A673 (cell line): Measurements from ENCODE around the gene PROSER2. TPM values are rescaled to one million over a fixed set of nuclear protein-coding genes. Genes with fewer than 3 reads are reported as not detected.

ENCODE experiments used
- BruUV-seq: library from RNA; stranded (reverse); fragments of 400-500 nt; replicated peaks from 2 replicates; lab custom pipeline; 2021; lab: Mats Ljungman, UMichigan
- CTCF ChIA-PET: fragments of 300-600 bp; sonication (Branson Sonifier 250); formaldehyde crosslinking; loops from one replicate; lab custom pipeline; 2022; ENCODE audit warnings: antibody characterized with exemption; lab: Charles Lee
- POLR2A ChIA-PET: fragments of 300-600 bp; sonication (Branson Sonifier 250); formaldehyde crosslinking; loops from one replicate; lab custom pipeline; 2022; ENCODE audit warnings: antibody characterized with exemption; ENCODE audit not compliant: low non-redundant PET; lab: Charles Lee
- DNase-seq: peaks from one replicate; pipeline ENCODE4 v3.0.0-alpha.2; 2015; ENCODE audit warnings: low spot score
- H3K27ac ChIP-seq: fragments of 200-600 bp; sonication (generic); 2 replicates; pipeline ENCODE4 v1.5.1; 2016; ENCODE audit warnings: mixed run types, low read depth, mild to moderate bottlenecking, mixed read lengths, antibody characterized with exemption, low read length; ENCODE audit not compliant: poor library complexity, severe bottlenecking
- H3K27me3 ChIP-seq: fragments of 200-600 bp; sonication (generic); replicated peaks from 2 replicates; pipeline ENCODE4 v1.6.1; 2017; ENCODE audit warnings: mixed run types, low read depth, mild to moderate bottlenecking, mixed read lengths, antibody characterized with exemption, low read length; ENCODE audit not compliant: insufficient read depth, poor library complexity
- H3K36me3 ChIP-seq: fragments of 200-600 bp; sonication (generic); 2 replicates; pipeline ENCODE4 v1.6.1; 2016; ENCODE audit warnings: mixed run types, mild to moderate bottlenecking, mixed read lengths, antibody characterized with exemption, low read length; ENCODE audit not compliant: insufficient read depth, poor library complexity, severe bottlenecking
- H3K4me1 ChIP-seq: fragments of 200-600 bp; sonication (generic); 2 replicates; pipeline ENCODE4 v1.6.1; 2017; ENCODE audit warnings: mixed run types, mild to moderate bottlenecking, mixed read lengths, antibody characterized with exemption, low read length; ENCODE audit not compliant: insufficient read depth, poor library complexity, severe bottlenecking
- H3K4me3 ChIP-seq: fragments of 200-600 bp; sonication (generic); 2 replicates; pipeline ENCODE4 v1.5.1; 2016; ENCODE audit warnings: low read depth, mixed run types, mild to moderate bottlenecking, mixed read lengths, low read length; ENCODE audit not compliant: poor library complexity, severe bottlenecking
- H3K9me3 ChIP-seq: fragments of 200-600 bp; sonication (generic); 2 replicates; pipeline ENCODE4 v1.6.1; 2016; ENCODE audit warnings: mixed run types, low read depth, mild to moderate bottlenecking, mixed read lengths, antibody characterized with exemption, low read length; ENCODE audit not compliant: poor library complexity, severe bottlenecking
- EZH2 ChIP-seq: fragments of 200-600 bp; sonication (generic); IDR thresholded peaks from 2 replicates; pipeline ENCODE4 v1.6.1; 2017; ENCODE audit warnings: borderline replicate concordance, low read depth, mild to moderate bottlenecking, mixed read lengths, antibody characterized with exemption, low read length; ENCODE audit not compliant: poor library complexity, severe bottlenecking
- intact Hi-C: fragments of 100-400 bp; cut with micrococcal nuclease; formaldehyde crosslinking; loops from one replicate; pipeline ENCODE4 v1.10.0; 2022; ENCODE audit not compliant: unreplicated experiment
- total RNA-seq: library from RNA; stranded (reverse); gene quantifications from 2 replicates; pipeline ENCODE4 v1.2.3, GENCODE V29; 2021
- TF ChIP-seq, protein P1 (sequence below): fragments of 300-800, 200-600 bp; sonication (generic); conservative IDR thresholded peaks from 2 replicates; pipeline ENCODE4 v1.5.1; 2017; ENCODE audit warnings: low read depth, mild to moderate bottlenecking, antibody characterized with exemption, low read length, moderate library complexity, mixed read lengths

Gene PROSER2
- total RNA-seq, 1 experiment from 2014 or later: 40.4 TPM

DNA sequence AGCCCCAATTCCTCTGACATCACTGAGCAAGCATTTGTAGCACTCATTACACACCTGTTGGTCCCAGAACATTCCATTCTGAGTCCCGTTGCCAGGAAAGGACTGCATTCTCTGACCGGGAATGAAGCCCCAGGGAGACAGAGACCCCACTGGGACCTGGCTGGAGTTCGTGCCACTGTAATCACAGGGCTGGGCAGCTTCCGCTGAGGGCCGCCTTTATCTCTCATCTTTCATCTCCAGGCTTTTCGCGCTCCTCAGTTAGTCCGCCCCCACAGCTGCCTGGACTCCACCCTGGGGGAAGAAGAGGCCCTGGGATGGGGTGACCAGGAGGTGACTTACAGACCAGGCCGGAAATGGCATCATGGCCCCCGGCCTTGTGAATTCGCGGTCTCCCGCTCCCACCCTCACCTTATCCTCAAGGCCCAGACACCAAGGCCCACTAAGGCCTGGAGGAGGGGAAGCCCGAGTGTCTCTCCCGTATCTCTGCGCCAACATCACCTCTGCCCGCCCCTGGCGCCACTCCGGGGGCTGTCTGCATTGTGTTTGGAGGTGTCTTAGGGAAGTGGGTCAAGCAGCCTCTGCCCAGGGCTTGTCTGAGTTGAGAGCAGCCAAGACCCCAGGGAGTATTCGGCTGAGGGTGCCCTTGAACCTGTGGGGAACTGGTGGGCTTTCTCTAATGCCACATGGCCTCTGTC is 75.4 kb downstream of the PROSER2 start:
- Histone ChIP-seq H3K36me3 (no peaks in the 10 kb centered on the region), H3K27me3 (no peaks in the 10 kb centered on the region), H3K4me3 (no peak overlapping the region), H3K4me1 (peaks cover 7% of the 10 kb centered on the region), H3K27ac (no peak overlapping the region), H3K9me3 (no peaks in the 10 kb centered on the region)
- TF ChIP-seq, protein P1, sequence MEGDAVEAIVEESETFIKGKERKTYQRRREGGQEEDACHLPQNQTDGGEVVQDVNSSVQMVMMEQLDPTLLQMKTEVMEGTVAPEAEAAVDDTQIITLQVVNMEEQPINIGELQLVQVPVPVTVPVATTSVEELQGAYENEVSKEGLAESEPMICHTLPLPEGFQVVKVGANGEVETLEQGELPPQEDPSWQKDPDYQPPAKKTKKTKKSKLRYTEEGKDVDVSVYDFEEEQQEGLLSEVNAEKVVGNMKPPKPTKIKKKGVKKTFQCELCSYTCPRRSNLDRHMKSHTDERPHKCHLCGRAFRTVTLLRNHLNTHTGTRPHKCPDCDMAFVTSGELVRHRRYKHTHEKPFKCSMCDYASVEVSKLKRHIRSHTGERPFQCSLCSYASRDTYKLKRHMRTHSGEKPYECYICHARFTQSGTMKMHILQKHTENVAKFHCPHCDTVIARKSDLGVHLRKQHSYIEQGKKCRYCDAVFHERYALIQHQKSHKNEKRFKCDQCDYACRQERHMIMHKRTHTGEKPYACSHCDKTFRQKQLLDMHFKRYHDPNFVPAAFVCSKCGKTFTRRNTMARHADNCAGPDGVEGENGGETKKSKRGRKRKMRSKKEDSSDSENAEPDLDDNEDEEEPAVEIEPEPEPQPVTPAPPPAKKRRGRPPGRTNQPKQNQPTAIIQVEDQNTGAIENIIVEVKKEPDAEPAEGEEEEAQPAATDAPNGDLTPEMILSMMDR: no peak
- no peak for TF ChIP-seq EZH2
- intact Hi-C loops: no loop called here
- no peak for DNase-seq
- BruUV-seq: no TSS peak
- CTCF ChIA-PET: no interaction called here
- POLR2A ChIA-PET: no interaction called here

DNA sequence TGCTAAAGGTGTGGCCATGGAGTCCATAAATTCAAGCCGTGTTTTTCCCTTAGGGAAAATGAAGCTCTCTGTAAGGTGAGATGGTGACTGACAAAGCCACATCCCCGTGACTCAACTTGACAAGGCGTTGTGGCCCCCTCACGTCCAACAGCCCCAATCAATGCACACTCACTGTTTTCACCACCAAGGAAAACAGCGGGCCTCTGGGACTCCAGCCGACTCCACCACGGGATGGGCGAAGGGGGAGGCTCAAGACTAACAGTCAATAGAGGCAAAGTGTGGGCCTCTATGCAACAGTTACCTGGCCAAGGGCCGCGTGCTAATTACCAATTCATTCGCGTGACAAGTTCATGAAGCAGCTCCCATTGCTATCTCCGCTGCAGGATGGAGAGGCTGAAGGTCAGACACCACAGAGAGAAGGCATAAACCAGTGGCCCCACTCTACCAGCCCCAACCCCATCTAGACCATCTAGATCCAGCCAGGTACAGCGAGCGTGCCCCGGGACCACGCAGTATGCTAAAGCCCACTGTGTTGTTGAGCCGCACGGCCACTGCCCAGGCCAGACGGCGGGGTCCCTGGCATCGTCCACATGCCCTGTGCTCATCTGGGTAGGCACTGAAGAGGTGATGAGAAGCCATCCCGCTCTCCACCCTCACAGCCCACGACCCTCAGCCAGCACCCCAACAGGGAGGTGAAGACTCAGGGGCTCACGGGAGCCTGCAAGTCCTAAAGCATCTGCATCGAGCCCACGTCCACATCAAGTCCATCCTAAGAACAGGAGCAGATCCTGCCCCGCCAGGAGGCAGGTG is 76.1 kb downstream of the PROSER2 start:
- BruUV-seq: no TSS peak
- ChIA-PET POLR2A (no interaction called here), CTCF (no interaction called here)
- no peak for DNase-seq
- Histone ChIP-seq H3K27me3 (no peaks in the 10 kb centered on the region), H3K4me3 (no peak overlapping the region), H3K27ac (no peak overlapping the region), H3K4me1 (peaks cover 7% of the 10 kb centered on the region), H3K9me3 (no peaks in the 10 kb centered on the region), H3K36me3 (no peaks in the 10 kb centered on the region)
- TF ChIP-seq, protein P1: no peak
- TF ChIP-seq EZH2: no peak
- intact Hi-C loops: no loop called here

DNA sequence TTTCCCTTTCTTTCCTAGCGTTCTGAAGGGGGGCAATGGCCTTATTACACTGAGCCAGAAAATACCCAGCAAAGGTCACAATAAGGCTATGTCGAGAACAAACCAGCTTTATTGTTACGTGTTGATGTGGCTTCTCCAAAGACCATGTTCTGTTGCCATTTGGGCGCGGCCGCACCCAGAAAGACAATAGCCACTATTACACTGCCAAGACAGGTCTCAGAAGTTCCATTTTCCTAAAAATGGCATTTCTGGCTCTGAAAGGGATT is 77.8 kb downstream of the PROSER2 start:
- Histone ChIP-seq H3K4me1 (no peaks in the 10 kb centered on the region), H3K27ac (no peak overlapping the region), H3K36me3 (no peaks in the 10 kb centered on the region), H3K9me3 (no peaks in the 10 kb centered on the region), H3K27me3 (no peaks in the 10 kb centered on the region), H3K4me3 (no peak overlapping the region)
- no peak for DNase-seq
- intact Hi-C loops: no loop called here
- ChIA-PET POLR2A (no interaction called here), CTCF (no interaction called here)
- TF ChIP-seq EZH2: no peak
- TF ChIP-seq, protein P1: no peak
- BruUV-seq: no TSS peak
